Subcutaneous abdominal adipose tissue (tissue), 5 donors: ENCODE data around the gene TSHZ1.
A peak's percentile ranks its signal among the peaks of the same experiment; 100 is the strongest.

Experiments
- H3K27ac ChIP-seq: one replicate; pipeline ENCODE4 v1.7.0; 2013; ENCODE audit warnings: low read depth, mild to moderate bottlenecking, inconsistent platforms, low read length, moderate library complexity
- H3K27me3 ChIP-seq, 5 donors: one replicate each; pipeline ENCODE4 v1.7.0; 2013; ENCODE audit warnings: low read length in 5 of 5, inconsistent platforms in 1 of 5; ENCODE audit not compliant: control insufficient read depth in 5 of 5, insufficient read depth in 4 of 5
- H3K36me3 ChIP-seq, 5 donors: one replicate each; pipeline ENCODE4 v1.7.0; 2013; ENCODE audit warnings: low read length in 5 of 5; ENCODE audit not compliant: control insufficient read depth in 5 of 5, insufficient read depth in 5 of 5
- H3K4me1 ChIP-seq, 5 donors: one replicate each; pipeline ENCODE4 v1.7.0; 2013; ENCODE audit warnings: low read length in 5 of 5, mild to moderate bottlenecking in 3 of 5, moderate library complexity in 1 of 5; ENCODE audit not compliant: control insufficient read depth in 5 of 5, insufficient read depth in 5 of 5
- H3K4me3 ChIP-seq, 5 donors: one replicate each; pipeline ENCODE4 v1.7.0; 2013; ENCODE audit warnings: low read length in 5 of 5, low read depth in 1 of 5
- H3K9ac ChIP-seq, 5 donors: one replicate each; pipeline ENCODE4 v1.7.0; 2013; ENCODE audit warnings: low read length in 5 of 5, mild to moderate bottlenecking in 4 of 5, moderate library complexity in 3 of 5
- H3K9me3 ChIP-seq, 5 donors: one replicate each; pipeline ENCODE4 v1.7.0; 2013; ENCODE audit warnings: low read length in 5 of 5; ENCODE audit not compliant: control insufficient read depth in 5 of 5
- donor health status: healthy.
- donor health status: healthy.
- donor health status: healthy.
- donor health status: healthy.
- donor health status: healthy.

TSHZ1 gene

GRCh38 chr18:75279381-75279780, 68.8 kb downstream of the TSHZ1 start:
- Histone ChIP-seq H3K36me3 (peaks cover 0 to 7% (median 0%) of the 10 kb centered on the region in 5 donors), H3K9ac (no peak overlapping the region), H3K27me3 (no peaks in the 10 kb centered on the region), H3K4me3 (no peak overlapping the region), H3K4me1 (peaks cover 4 to 33% (median 19%) of the 10 kb centered on the region in 5 donors), H3K9me3 (no peaks in the 10 kb centered on the region), H3K27ac (peak overlapping the region; percentile 72)

GRCh38 chr18:75280427-75281280, 70.1 kb downstream of the TSHZ1 start:
- Histone ChIP-seq H3K27me3 (no peaks in the 10 kb centered on the region), H3K36me3 (peaks cover 0 to 17% (median 5%) of the 10 kb centered on the region in 5 donors), H3K4me3 (peak overlapping the region in 2 of 5 donors; percentile 6 to 10), H3K9ac (peak overlapping the region in 3 of 5 donors; percentile 4 to 49 (median 13)), H3K9me3 (no peaks in the 10 kb centered on the region), H3K27ac (peak overlapping the region; percentile 72), H3K4me1 (peaks cover 4 to 33% (median 19%) of the 10 kb centered on the region in 5 donors)

GRCh38 chr18:75282746-75283145, 72.1 kb downstream of the TSHZ1 start:
- Histone ChIP-seq H3K27me3 (no peaks in the 10 kb centered on the region), H3K9me3 (peaks cover 0 to 6% (median 0%) of the 10 kb centered on the region in 5 donors), H3K4me3 (no peak overlapping the region), H3K27ac (no peak overlapping the region), H3K36me3 (peaks cover 0 to 38% (median 25%) of the 10 kb centered on the region in 5 donors), H3K9ac (no peak overlapping the region), H3K4me1 (peaks cover 4 to 20% (median 13%) of the 10 kb centered on the region in 5 donors)

GRCh38 chr18:75283731-75284130, 73.1 kb downstream of the TSHZ1 start:
- peaks cover 4 to 25% (median 17%) of the 10 kb centered on the region in 5 donors for H3K4me1 ChIP-seq
- no peak overlapping the region for H3K27ac ChIP-seq
- no peak overlapping the region for H3K4me3 ChIP-seq
- H3K9ac ChIP-seq, result no peak overlapping the region
- peaks cover 0 to 6% (median 0%) of the 10 kb centered on the region in 5 donors for H3K9me3 ChIP-seq
- no peaks in the 10 kb centered on the region for H3K27me3 ChIP-seq
- peaks cover 0 to 46% (median 31%) of the 10 kb centered on the region in 5 donors for H3K36me3 ChIP-seq

GRCh38 chr18:75284566-75284965, 74.0 kb downstream of the TSHZ1 start:
- Histone ChIP-seq H3K9ac (no peak overlapping the region), H3K4me1 (peaks cover 4 to 29% (median 17%) of the 10 kb centered on the region in 5 donors), H3K9me3 (peaks cover 0 to 6% (median 0%) of the 10 kb centered on the region in 5 donors), H3K27ac (no peak overlapping the region), H3K36me3 (peaks cover 0 to 46% (median 31%) of the 10 kb centered on the region in 5 donors), H3K27me3 (no peaks in the 10 kb centered on the region), H3K4me3 (no peak overlapping the region)

GRCh38 chr18:75285876-75286275, 75.3 kb downstream of the TSHZ1 start:
- Histone ChIP-seq H3K36me3 (peaks cover 0 to 46% (median 31%) of the 10 kb centered on the region in 5 donors), H3K9me3 (peaks cover 0 to 6% (median 0%) of the 10 kb centered on the region in 5 donors), H3K4me3 (no peak overlapping the region), H3K9ac (no peak overlapping the region), H3K27me3 (no peaks in the 10 kb centered on the region), H3K4me1 (peaks cover 2 to 24% (median 4%) of the 10 kb centered on the region in 5 donors), H3K27ac (no peak overlapping the region)

- no peak overlapping the region for H3K27ac ChIP-seq
- peaks cover 0 to 12% (median 0%) of the 10 kb centered on the region in 5 donors for H3K4me1 ChIP-seq
- H3K4me3 ChIP-seq, result no peak overlapping the region
- peaks cover 0 to 6% (median 0%) of the 10 kb centered on the region in 5 donors for H3K9me3 ChIP-seq
- peaks cover 0 to 46% (median 31%) of the 10 kb centered on the region in 5 donors for H3K36me3 ChIP-seq
- no peak overlapping the region for H3K9ac ChIP-seq
- H3K27me3 ChIP-seq, result no peaks in the 10 kb centered on the region
Observed at GRCh38 chr18:75287006-75287405, 76.4 kb downstream of the TSHZ1 start.

- peaks cover 0 to 44% (median 31%) of the 10 kb centered on the region in 5 donors for H3K36me3 ChIP-seq
- H3K27ac ChIP-seq, result no peak overlapping the region
- no peak overlapping the region for H3K9ac ChIP-seq
- H3K4me3 ChIP-seq, result no peak overlapping the region
- peaks cover 0 to 9% (median 0%) of the 10 kb centered on the region in 5 donors for H3K4me1 ChIP-seq
- no peaks in the 10 kb centered on the region for H3K27me3 ChIP-seq
- peaks cover 0 to 6% (median 0%) of the 10 kb centered on the region in 5 donors for H3K9me3 ChIP-seq
Observed at GRCh38 chr18:75287700-75288099, 77.1 kb downstream of the TSHZ1 start.

GRCh38 chr18:75289761-75290160, 79.2 kb downstream of the TSHZ1 start:
- peaks cover 0 to 36% (median 31%) of the 10 kb centered on the region in 5 donors for H3K36me3 ChIP-seq
- peaks cover 0 to 9% (median 0%) of the 10 kb centered on the region in 5 donors for H3K4me1 ChIP-seq
- H3K27ac ChIP-seq, result no peak overlapping the region
- peaks cover 0 to 6% (median 0%) of the 10 kb centered on the region in 5 donors for H3K9me3 ChIP-seq
- H3K27me3 ChIP-seq, result no peaks in the 10 kb centered on the region
- H3K9ac ChIP-seq, result no peak overlapping the region
- H3K4me3 ChIP-seq, result no peak overlapping the region

- Histone ChIP-seq H3K9me3 (peaks cover 0 to 5% (median 0%) of the 10 kb centered on the region in 5 donors), H3K36me3 (peaks cover 0 to 27% (median 25%) of the 10 kb centered on the region in 5 donors), H3K4me1 (peaks cover 0 to 9% (median 0%) of the 10 kb centered on the region in 5 donors), H3K4me3 (no peak overlapping the region), H3K9ac (no peak overlapping the region), H3K27ac (no peak overlapping the region), H3K27me3 (no peaks in the 10 kb centered on the region)
Observed at GRCh38 chr18:75290737-75291358, 80.3 kb downstream of the TSHZ1 start.
